Umbilical cord (tissue), 2 donors: ENCODE results near the gene LRRC14B. TPM values are rescaled to one million over a fixed set of nuclear protein-coding genes. Genes with fewer than 3 reads are reported as not detected.

Experiments used
- DNase-seq: peaks from one replicate; pipeline ENCODE4 v3.0.0-alpha.2; 2015; ENCODE audit warnings: low spot score
- total RNA-seq: library from RNA; depleted of rRNA; stranded (reverse); fragments of >200 nt; gene quantifications from one replicate; pipeline ENCODE4 v1.2.3, GENCODE V29; 2014; ENCODE audit warnings: low replicate concordance; ENCODE audit not compliant: insufficient read depth

Gene LRRC14B
- total RNA-seq, 1 donor from 2014 or later: not detected

DNA sequence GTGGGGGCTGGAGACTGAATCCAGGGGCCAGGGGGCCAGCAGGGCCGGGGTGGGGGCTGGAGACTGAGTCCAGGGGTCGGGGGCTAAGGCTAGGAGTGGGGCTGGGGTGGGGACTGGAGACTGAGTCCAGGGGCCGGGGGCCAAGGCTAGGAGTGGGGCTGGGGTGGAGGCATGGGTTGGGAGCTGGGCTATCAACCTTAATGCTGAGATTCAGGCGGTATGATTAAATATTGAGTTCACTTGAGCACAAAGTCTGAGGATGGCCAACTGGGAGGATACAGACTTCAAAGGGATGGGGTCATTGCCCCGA is 17.0 kb upstream of the LRRC14B start:
- no peak for DNase-seq

DNA sequence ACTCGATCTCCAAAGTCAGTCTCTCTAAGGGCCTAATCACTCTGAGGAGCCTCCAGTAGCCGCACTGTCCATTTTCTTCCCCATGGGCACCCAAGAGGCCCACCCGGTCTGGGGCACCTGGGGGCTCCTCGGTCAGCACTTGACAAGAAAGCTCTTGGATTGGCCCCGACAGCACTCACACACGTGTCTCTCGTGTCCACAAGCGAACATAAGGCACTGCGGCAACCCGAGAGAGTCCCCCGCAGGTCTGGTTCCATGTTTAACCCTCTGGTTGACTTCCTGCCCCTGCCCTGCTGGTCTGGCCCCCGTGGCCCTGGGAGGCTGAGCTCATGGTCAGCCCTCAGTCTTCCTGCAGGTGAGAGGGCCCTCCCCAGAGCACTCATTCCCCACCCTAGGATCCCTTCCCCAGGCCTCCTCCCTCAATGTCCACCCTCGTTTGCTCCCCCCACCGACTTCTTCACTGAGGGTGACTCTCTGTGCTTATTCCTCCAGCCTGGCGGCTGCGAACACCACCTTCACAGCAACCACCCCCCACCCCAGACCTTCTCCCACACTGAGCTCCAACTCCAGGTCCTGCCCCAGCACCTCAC is 16.3 kb upstream of the LRRC14B start:
- DNase-seq: no peak

DNA sequence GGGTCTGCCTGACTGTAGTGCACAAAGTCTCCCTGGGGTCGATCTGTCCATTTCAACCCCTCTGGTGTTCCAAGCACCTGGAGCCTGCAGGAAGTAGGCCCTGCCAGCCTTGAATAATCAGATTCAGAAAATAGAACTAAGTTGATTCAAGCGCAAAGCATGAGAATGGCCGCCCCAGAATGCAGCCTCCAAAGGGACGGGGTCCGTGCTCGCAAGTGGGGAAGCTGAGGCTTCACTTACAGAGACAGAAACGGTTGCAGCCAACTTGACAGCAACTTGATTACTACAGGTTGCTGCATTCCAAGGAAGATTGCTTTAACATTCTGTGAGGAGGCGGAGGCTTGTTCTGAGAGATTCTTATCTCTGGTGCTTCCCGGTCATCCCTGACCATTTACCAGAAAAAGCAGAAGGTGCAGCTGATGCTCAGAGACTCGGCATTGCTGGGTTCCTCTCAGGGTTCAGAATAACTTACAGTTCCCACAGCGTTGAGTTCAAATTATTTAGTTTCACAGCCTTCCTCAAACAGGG is 14.9 kb upstream of the LRRC14B start:
- DNase-seq: no peak

DNA sequence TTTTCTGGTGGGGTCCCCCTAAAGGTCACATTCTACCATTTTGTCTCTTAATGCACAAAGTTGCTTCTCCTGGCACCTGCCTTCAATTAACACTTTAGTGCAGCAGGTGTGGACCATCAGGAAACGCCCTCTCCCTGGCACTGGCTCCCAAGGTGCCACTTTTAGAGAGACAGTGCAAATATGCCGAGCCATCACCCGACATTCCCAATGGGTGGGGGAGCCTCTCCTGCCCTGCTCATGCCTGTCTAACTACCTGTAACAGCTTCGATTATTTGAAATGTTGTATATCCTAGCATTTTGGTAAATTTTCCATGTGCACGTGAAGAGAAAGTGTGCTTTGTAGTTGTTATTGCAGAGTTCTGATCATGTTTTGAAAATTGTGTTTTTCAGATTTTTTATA is 13.2 kb upstream of the LRRC14B start:
- DNase-seq: no peak

DNA sequence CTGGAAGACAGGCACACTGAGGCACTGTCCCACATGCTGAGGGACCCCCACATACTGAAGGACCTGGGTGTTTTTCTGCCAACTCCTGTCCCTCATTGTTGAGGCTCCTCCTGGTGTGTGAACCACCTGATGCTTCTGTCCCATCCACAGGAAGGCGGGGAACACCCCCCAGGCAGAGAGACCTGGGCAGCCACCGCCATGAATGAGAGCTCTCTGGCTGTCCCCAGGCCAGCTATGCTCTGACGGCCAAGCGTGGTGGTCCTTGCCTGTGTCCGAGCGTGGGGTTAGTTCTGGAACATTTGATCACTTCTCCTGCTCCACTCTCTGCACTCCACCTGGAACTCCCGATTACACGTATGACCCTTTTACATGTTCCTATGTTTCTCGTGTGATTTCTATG is 11.9 kb upstream of the LRRC14B start:
- no peak for DNase-seq

DNA sequence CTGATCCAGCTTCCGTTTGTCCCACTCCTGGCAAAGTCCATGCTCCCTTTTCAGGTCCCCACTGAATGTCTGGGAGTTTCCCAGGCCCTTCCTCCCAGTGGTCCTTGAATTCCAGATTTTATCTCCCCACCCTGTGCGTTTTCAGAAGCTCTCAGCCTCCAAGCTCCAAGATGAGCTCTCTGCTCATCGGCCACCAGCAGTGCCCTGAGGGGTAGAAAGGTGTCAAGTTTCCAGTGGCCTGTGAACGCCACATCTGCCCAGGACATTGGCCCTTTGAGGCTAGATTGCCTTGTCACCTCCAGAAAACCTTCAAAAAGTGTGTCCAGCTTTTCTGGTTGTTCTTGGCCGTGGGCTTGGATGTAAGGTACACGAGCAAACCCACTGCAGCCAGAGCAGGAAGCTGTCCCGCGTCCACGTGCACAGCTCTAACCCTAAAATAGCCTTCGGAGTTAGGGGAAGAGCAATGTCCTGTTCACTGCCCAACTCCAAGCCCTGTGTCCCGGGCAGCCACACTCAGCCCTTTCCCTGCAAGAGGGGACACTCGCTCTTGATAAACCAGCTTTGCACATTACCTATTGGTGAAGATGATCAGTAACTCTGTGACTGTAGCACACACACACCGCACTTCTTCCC is 10.9 kb upstream of the LRRC14B start:
- no peak for DNase-seq

DNA sequence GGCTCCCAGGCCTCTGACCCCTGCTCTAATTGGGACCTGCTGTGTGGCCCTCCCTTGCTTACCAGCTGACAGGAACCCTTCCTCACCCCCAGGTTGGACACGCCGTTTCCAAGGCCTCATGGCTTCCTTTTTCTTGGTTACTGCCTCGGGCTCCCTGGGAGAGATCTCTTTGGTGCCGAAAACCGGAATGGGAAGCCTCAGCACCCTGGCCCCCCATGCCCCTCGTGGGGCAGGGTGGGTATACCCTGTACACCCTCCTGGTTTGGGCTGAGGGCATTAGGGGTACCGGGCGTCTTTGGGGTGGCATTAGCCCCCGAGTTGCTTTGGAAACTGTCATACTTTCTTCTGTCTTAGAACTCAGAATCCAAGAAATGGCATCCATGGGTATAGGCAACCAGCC is 10.1 kb upstream of the LRRC14B start:
- no peak for DNase-seq

DNA sequence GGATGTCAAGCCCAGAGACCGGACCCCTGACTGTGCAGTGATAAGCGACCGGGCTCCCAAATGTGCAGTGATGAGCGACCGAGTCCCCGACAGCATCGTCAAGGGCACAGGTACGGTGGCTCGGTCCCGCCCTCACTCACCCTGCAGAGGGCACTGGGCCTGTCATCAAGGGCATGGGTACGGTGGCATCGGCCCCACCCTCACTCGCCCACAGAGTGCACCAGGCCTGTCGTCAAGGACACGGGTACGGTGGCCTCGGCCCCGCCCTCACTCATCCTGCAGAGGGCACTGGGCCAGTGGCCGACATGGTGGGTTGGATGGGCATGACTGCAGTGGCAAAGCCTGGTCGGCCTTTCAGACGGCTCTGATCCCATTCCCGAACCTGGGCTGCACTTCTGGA is 9.7 kb upstream of the LRRC14B start:
- DNase-seq: no peak

DNA sequence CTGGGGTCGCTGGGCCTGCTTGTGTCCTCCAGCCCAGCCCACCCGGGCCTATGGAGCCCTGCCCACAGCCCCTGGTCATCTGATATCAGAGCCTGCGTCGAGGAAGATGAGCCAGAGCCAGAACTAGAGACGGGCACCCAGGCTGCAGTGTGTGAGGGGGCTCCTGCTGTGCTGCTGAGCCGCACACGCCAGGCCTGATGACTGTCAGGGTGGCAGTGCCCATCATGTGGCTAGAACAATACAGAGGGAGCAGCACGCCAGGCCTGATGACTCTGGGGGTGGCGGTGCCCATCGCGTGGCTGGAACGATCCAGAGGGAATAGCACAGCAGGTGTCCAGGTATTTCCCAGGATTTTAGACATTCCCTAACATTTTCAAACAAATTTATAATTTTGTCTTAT is 9.2 kb upstream of the LRRC14B start:
- no peak for DNase-seq

DNA sequence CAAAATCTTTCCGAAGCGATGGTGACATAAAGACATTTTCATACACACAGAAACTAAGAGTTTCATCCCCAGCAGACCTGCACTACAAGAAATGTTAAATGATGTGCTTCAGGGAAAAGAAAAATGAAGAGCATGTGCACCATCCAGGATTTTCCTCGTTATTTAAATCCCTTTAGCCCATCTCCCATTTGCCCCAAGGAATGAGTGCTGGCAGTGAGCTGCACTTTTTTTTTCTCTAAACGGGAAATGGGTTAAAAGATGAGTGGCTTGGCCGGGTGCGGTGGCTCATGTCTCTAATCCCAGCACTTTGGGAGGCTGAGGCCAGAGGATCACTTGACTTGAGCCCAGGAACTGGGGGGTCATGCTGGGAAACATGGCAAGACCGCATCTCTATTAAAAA is 6.8 kb upstream of the LRRC14B start:
- no peak for DNase-seq

DNA sequence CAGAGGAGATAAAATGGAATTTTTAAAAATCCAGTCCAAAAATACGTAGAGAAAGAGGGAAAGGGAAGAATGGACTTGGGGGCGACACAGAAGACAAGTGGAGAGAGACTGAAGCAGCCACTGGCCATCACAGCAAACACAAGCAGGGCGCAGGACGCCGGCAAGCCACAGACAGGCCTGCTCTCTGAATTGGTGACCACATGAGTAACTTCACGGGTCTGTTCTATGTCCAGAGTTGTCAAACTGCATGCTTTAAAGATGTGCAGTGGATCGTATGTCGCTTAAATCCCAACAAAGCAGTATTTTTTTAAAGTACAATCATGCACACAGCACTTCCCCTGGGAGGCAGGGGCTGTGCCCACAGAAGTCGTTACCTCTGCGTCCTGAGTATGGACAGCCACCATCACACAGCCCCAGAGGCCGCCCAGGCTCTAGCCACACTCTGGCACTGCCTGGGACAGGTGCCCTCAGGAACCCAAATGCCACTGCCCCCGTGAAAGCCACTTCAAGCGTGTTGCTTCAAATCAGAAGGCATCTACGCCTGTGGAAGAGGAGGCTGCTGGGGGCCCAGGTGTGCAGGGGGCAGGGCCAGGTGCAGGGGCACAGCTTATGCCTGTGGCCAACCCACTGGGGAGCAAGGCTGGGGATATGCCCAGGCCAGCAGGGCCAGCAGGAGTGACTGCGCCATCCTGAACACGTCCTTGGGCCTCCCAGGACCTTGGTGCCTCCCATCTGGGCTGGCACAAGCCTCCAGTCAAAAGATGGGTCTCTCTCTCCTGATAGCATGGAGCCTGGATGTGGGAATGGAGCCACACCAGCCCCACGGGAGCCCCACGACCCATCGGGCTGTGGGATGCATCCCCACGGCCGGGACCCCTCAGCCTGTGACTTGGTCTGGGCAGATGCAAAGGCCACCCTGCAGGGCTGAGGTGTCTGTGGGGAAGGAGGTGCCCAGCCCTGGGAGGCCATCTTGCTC is 5.9 kb upstream of the LRRC14B start:
- DNase-seq: peak; percentile 46

DNA sequence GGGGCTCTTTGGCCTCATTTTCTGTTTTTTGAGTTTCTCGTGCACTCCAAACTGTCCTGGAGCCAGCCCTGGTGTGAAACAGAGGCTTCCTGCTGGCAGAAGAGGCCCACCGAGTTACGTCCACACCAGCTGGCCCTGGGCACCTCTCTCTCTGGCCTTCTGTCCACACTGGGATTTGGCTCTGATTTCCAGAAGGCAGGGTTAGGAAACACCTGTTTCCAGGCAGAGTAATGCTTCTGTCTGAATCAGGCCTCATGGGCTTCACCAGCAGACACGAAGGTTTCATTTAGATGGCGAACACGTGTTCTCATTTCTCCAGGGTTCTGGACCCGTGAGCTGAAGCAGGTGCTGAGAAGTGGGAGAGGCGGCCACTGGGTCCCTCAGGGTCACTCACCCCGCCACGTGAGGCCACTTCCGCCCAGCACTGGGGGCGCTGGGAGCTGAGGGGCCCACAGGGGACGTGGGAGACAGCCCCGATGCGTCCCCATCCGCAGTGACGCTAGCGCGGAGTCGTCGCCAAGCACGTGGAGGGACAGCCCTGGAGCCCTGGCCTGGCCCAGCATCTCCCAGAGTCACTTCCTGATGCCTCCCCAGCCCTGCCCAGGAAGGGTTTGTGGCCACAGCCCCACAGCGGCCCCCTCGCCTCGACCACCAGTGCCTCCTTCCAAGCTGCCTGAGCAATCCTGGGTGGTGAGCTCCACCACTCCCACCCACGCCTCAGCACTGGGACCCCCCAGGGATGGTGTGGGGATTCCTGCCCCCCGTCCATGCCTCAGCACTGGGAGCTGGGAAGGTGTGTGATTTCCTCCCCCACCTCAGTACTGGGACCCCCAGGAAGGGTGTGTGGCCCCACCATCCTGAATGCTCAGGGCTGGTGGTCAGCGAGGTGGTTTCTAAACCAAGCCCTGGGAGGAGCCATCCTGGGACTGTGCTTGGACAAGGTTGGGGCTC is 4.9 kb upstream of the LRRC14B start:
- no peak for DNase-seq

DNA sequence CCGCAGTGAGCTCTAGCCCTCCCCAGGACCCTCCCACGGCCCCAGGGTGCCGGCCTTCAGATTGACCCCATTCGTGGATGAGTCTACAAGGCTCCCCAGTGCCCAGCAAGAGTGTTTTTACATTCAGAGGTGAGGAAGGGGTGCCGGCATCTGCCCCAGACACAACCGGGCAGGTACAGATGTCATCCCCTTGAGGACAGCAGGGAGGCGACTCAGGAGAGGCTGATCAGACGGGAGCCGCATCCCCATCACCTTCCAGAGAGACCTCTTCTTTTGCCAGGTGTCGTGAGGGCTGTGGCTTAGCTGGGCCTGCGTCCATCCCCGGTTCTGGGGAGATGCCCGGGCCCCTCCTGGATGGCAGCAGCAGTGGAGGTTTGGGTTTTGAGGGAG is 4.3 kb upstream of the LRRC14B start:
- no peak for DNase-seq

DNA sequence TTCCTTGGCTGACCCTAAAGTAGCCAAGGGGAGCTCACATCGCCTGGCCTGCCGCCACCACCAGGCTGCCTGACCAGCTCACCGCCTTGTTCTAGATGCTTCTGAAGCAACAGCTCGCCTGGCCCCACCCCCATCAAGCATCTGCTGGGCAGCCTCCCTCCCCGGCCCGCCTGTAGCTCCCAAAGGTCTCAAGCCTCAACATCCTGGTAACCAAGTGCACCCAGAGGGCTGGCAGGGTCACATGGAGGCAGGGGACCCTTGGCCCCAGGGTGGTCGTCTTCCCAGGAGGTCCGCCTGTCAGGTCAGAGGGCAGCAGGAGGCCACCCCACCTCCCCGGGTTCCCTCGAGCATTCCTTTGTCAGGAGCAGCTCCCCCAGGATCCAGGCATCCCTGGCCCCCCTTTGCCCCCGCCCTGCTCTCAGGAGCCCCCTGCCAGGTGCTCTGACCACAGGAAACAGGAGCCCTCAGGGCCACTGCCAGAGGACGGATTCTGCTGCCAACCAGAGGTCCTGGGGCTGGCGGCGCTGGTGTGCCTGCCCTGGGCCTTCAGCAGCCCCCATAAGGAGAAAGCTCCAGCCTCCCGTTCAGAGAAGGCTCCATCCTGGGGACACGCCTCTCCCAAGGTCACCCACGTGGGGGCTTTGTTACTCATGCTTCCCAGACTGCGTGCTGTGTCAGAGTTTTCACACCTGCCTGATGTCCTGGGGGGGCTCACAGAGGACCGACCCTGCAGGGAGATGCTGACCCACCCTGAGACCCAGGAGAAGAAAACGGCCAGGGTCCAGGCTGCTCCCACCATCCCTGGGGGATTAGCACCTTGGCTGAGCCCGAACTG is 3.5 kb upstream of the LRRC14B start:
- DNase-seq: no peak

DNA sequence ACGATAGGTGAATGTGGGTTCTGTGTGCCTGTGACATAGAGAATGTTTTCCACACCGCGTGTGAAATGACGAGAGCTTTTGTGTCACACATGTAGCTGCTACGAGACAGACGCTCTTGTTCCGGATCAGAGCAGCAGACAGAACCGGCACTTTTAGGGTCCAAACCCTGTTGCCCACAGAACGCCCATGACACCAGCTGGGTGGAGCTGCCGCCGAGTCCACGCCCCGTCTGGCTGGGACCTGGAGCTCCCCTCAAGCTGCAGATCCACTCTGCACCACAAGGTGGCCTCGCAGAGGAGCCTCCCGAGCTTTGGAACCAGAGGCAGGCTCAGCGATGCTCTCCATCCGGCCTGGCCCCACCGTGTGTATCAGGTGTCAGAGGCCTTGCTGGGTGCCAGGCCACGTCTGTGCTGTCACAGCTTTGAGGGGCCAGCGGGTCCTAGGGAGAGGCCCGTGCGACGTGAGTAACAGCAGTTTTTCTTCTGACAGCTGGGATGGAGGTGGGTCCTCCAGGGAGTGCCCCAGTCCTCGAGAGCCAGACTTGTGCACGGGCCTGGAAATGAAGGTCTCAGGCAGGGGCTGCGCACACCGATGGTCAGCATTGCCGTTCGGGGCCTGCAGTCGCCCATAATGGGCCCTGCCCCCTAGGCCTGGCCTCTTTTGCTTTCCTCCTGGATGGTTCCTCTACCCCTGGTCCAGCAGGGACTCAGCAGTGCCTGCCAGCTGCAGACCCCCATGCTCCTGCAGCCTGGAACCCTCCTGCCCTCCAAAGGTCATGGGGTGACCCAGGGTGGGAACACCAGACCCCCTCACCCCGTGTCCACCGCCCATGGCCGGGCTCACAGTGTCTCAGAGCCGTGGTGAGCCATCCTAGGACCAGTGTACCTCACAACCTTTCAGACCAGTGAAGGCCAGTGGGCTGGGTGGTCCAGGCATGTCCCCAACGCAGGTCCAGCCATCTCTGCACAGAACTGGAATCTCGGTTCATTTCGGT is 2.5 kb upstream of the LRRC14B start:
- DNase-seq: peak; percentile 87

DNA sequence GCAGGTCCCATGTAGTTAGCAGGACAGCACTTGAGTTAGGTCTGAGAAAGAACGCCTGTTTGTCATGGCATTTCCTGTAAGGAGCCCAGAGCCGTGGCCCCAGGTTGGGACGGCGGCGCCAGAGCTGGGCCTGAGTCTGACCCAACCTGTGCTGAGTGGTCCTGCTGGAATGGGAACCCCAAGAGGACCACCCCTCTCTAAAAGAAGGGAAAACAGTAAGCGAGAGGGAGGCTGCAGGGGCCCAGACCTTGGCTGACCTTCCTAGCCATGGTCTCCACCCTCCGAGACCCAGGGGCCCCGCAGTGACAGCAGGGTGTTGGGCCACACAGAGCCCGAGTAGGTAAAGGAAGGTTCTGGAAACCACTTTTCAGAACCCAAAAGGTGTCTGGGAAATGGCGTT is 1.8 kb upstream of the LRRC14B start:
- DNase-seq: no peak

DNA sequence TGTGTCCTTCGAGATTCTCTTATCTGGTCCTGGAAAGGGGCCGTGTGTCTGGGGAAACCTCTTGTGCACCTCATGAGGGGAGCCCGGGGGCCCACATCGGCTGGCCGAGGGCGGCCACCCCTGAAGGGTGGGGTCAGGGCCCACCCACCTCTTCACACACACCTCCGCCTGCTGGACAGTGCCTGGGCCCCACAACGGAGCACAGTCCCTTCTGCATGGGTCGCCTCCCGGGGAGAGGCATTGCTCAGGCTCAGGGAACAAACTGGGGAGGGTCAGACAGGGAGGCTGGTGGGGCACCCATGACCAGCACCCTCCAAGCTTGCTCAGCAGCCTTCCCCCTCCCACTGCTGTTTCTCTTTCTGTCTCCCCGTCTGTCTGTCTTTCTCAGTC is 1.3 kb upstream of the LRRC14B start:
- no peak for DNase-seq

DNA sequence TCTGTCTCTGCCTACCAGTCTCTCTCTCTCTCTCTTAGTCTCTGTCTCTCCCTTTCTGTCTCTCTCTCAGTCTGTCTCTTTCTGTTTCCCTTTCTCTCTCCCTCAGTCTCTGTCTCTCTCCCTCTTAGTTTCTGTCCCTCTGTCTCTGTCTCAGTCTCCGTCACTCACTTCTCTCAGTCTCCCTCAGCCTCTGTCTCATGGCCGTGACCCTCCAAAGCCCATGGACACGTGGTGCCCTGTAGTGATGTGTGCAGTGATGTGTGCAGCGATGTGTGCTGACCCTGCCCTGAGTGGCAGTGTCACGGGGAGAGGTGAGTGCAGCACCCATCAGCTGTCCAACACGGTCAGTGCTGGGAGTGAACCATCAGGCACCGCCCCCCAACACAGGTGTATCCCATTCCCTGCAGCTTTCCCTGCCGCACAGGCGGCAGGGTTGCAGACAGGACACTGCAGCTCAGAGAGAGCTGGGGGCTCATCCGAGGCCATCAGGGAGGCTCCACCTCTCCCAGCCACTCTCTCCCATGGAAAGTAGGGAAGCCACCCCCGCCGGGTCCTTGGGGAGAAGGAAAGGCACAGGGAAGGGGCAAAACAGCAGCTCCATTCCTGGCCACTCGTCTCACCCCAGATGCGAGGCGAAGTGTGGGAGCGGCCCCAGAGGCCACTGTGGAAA is 794 bp upstream of the LRRC14B start:
- no peak for DNase-seq
